DLD1 (cell line): Measurements from ENCODE around the gene CLIC4.
"Not testable (repeated sequence)": the region's sequence is repeated elsewhere in the genome, so short reads cannot be mapped to it uniquely, and the experiment has no call there.

ENCODE experiments used
- in situ Hi-C: cut with HindIII; loops from 2 replicates; pipeline ENCODE4 v1.10.0; 2017; ENCODE audit warnings: low sequenced_read_pairs

The CLIC4 gene

DNA sequence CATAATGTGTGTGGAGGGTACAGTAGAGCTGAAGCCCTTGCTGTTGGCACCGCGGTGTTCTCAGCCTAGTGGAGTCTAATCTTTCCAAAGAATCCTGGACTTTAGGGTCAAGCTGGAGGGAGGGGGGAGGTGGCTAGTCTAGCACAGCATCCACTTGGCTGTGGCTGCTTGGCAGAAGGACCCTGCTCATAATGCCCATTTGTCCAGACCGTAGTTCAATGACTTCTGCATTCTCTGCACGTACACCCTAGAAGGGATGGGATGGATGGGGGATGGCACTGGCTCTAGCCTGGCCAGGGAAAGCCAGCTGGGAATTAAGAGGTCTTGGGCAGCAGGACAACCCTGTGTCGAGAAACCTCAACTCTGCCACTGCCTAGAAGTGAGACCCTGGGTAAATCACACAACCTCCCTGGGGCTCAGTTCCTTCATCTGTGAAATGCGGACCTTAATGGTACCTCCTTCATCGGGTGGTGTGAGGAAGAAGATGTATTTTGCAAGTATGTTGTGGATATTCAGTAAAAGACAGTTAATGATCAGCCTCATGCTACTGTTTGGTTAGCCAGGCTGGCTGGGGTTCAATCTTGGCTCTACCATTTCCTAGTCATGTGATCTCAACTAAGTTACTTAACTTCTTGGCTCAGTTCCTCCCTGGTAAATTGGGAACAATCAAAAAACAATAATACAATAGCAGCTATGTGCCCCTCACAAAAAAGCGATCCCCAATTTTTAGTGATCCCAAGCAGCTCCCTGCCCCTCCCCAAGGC is 27.2 kb upstream of the CLIC4 start:
- in situ Hi-C loops: no loop called here

DNA sequence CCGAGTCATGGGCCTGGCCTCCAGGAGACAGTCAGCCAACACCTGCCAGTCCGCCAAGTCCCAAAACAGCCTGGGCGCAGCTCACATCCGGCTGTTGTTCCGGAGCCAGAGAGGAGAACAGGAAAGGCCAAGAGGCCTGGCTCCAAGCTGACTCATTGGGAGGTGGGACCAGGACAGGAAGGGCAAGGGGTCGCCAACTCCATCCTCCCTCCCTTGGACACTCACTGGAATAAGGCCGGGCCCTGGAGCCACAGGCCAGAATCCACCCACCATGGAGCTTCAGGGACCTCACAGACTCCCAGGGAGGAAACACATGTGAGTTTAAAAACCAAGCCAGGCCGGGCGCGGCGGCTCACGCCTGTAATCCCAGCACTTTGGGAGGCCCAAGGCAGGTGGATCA is 25.1 kb upstream of the CLIC4 start:
- in situ Hi-C loops: no loop called here

DNA sequence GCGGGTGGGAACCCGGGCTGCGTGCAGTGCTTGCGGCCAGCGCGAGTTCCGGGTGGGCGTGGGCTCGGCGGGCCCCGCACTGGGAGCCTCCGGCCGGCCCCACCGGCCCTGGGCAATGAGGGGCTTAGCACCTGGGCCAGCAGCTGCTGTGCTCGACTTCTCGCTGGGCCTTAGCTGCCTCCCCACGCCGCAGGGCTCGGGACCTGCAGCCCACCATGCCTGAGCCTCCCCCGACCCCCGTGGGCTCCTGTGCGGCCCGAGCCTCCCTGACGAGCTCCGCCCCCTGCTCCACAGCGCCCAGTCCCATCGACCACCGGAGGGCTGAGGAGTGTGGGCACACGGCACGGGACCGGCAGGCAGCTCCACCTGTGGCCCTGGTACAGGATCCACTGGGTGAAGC is 23.7 kb upstream of the CLIC4 start:
- in situ Hi-C loops: no loop called here

DNA sequence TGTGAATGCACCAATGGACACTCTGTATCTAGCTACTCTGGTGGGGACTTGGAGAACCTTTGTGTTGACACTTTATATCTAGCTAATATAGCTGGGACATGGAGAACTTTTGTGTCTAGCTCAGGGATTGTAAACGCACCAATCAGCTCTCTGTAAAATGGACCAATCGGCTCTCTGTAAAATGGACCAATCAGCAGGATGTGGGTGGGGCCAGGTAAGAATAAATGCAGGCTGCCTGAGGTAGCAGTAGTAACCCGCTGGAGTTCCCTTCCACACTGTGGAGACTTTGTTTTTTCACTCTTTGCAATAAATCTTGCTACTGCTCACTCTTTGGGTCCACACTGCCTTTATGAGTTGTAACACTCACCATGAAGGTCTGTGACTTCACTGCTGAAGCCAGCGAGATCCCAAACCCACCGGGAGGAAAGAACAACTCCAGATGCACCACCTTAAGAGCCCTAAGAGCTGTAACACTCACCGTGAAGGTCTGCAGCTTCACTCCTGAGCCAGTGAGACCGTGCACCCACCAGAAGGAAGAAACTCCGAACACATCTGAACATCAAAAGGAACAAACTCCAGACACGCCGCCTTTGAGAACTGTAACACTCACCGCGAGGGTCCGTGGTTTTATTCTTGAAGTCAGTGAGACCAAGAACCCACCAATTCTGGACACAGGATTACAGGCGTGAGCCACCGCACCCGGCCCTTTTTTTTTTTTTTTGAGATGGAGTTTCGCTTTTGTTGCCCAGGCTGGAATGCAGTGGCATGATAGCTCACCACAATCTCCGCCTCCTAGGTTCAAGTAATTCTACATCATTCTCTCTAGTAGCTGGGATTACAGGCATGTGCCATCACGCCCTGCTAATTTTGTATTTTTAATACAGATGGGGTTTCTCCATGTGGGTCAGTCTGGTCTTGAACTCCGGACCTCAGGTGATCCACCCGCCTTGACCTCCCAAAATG is 22.9 kb upstream of the CLIC4 start:
- in situ Hi-C loops: not testable (repeated sequence)

DNA sequence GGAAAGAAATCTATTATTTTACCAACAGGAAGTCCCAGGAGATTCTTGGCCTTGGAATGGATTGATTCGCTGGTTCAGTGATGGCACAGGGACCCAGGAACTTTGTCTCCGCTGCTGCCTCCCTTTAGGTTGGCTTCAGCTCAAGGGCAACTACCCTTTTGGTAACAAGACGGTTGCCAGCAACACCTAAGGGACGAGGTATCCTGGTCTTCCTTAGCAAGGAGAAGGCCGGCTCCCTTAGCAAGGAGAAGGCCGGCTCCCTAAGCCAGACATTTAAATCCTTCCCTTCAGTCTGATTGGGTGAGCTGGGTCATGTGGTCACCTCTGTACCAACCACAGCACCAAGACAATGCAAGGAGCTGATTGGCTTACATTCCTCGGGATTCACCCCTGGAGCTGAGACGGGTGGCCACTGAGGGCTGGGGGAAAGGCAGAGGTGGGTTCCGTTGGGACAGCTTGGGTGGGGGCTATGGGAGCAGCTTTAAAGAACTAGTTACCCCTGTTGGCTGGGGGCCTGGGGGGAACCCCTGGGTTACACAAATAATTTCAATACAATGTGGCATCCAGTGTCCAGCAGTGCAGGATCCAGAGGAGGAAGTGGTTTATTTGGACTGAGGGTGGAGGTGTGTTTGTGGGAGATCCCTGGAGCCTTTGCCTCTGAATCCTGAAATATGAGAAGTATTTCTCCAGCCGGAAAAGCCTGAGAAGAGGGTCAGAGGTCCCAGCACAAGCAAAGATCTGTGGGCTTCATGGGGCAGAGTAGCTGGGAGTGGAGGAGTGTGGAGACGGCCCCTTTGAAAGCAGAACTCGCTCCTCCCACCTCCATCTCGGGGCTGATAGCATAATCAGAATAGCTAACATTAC is 20.7 kb upstream of the CLIC4 start:
- in situ Hi-C loops: no loop called here

DNA sequence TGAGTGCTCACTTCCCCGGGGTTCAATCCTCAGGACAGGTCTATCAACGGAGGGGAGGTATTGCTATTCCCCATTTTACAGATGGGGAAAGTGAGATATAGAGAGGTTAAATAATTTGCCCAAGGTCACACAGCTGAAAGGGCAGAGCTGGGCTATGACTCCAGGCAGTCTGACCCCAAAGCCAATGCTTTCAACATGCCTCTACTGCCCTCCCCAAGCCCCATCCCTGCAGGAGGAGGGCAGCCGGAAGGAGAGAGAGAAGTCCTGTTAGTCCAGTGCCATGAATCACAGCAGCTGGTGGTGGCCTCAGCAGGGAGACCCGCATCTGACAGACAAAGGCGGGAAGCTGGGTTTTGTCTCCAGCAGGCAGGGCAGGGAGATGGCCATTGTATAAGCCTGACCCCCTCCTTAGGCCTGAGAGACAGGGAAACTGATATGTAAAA is 20.0 kb upstream of the CLIC4 start:
- in situ Hi-C loops: no loop called here

DNA sequence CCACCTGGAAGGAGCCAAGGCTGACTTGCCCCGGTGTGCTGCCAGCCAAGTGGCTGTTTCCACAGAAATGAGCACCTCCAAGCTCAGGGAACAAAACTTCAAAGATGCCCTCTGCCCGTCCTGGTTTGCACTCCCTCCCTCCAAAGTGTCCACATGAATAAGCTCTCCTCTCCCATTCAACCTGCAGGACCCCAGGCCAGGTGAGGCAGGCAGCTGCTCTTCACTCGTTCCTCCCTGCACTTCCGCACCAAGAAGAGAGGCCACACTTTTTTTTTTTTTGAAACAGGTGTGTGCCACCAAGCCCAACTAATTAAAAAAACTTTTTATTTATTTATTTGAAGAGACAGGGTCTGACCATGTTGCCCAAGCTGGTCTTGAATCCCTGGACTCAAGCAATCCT is 18.5 kb upstream of the CLIC4 start:
- in situ Hi-C loops: no loop called here

DNA sequence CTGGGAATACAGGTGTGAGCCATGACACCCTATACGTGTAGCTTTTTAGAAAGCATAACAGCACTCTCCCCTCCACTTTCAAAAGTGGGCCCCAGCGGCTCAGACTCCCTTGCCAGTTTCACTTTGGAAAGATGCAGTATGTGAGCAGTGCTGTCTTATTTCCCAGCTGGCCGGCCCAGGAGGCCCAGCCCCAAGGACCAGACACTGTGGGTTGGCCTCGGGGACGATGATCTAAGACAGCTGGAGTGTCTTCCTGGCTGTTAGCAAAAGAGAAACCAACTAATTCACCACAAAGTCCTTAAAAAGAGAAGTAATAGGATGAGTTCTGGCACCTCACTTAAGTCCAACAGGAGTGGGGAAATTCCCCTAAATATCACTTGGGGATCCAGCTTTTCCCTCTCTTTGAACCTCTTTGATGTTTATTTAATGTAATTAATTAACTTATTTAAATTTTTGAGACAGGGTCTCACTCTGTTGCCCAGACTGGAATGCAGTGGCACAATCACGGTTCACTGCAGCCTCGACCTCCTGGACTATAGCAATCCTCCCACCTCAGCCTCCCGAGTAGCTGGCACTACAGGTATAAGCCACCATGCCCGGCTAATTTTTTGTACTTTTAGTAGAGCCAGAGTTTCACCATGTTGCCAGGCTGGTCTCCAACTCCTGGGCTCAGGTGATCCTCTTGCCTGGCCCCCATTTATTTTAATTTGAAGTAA is 17.6 kb upstream of the CLIC4 start:
- in situ Hi-C loops: no loop called here

DNA sequence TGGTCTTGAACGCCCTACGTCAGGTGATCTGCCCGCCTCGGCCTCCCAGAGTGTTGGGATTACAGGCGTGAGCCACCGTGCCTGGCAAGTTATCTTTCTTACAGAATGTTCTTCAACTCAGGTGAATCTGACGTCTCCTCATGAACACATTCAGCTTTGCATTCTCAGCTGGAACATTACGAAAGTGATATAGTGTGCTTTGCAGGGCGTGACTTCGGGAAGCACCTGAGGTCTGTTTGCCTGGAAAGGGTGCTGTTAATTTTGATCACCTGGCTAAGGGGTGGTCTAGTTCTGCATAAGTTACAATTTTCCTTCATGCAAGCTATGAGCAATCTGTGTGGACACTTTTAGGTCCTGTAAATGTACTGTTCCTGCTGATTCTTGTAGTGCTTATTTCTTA is 16.3 kb upstream of the CLIC4 start:
- in situ Hi-C loops: no loop called here

DNA sequence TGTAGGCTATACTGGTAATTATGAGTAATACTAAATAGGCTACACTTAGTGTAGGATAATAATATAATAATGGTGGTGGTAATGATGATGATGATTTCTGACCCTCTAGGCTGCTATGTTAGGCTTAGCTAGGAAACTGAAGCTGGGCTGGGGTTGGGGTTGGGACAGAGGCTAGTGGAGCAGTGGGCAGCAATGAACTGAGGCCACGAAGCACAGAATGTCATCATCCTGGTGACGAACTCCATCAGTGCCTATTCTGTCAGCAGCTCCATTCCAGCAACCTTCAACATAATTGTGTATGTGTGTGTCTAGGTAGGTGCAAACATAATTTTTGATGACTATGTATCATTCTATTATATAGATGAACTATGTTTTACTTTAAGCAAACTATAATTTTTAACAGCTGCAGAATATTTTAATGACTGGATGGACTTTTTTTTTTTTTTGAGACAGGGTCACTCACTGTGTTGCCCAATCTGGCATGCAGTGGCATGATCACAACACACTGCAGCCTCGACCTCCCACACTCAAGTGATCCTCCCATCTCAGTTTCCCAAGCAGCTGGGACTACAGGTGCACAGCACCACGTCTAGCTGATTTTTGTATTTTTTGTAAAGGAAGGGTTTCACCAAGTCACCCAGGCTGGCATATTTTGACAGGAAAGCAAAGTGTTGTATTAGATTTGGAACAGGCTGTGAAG is 12.9 kb upstream of the CLIC4 start:
- in situ Hi-C loops: no loop called here

DNA sequence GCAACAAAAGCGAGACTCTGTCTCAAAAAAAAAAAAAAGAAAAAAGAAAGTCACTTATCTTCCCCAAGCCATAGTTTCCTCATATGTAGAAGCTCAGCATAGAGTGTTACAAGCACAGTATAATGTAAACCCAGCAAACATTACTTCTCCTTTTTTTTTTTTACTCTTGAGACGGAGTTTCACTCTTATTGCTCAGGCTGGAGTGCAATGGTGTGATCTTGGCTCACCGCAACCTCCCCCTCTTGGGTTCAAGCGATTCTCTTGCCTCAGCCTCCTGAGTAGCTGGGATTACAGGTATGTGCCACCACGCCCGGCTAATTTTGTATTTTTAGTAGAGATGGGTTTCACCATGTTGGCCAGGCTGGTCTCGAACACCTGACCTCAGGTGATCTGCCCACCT is 11.9 kb upstream of the CLIC4 start:
- in situ Hi-C loops: not testable (repeated sequence)

DNA sequence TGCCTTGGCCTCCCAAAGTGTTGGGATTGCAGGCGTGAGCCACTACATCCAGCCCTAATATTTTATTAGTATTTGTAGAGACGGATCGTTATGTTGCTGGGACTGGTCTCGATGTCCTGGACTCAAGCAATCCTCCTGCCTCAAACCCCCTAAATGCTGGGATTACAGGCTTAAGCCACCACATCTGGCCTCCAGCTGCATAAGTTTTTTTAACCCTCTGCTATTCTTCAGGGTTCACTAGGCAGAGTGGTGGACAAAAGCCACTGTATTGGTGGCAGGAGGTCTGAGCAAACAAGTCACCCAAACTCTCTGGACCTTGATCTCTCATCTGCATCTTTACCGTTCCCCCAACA is 10.1 kb upstream of the CLIC4 start:
- in situ Hi-C loops: no loop called here

DNA sequence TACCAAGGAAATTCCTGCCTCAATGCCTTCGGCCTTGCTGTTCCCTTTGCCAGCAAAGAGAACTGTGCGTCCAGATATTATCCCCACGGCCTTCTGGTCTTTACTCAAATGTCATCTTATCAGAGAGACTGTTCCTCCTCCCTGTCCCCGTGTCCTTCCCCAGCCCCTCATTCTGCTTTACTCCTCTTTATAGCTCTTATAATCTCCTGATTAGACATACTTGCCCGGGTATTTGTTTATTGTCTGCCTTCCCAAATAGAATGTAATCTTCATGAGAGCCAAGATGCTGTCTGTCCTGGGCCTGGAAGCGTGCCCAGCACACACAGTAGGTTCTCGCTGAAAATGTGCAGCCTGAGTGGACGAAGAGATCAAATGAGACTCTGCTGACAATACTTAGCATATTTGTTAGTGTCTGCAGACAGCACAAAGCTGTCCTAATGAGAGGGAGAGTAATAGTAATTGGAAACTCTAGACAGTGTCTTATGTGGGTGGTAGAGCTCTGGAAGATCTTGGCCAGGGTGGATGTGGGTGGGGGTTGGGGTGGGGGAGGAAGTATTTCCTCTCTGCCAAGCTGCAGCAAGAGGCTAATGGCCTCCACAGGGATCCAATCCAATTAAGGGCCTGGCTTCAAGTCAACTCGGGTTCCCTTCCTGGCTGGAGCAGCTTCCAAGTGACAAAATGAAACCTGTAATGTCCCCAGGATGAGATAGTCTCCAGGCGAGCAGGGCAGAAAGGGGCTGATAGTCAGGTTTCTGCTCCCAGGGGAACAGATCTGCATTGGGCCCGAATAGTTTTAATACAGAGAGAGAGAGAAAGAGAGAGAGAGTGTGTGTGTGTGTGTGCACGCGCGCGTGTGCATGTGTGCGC is 9.5 kb upstream of the CLIC4 start:
- in situ Hi-C loops: no loop called here

DNA sequence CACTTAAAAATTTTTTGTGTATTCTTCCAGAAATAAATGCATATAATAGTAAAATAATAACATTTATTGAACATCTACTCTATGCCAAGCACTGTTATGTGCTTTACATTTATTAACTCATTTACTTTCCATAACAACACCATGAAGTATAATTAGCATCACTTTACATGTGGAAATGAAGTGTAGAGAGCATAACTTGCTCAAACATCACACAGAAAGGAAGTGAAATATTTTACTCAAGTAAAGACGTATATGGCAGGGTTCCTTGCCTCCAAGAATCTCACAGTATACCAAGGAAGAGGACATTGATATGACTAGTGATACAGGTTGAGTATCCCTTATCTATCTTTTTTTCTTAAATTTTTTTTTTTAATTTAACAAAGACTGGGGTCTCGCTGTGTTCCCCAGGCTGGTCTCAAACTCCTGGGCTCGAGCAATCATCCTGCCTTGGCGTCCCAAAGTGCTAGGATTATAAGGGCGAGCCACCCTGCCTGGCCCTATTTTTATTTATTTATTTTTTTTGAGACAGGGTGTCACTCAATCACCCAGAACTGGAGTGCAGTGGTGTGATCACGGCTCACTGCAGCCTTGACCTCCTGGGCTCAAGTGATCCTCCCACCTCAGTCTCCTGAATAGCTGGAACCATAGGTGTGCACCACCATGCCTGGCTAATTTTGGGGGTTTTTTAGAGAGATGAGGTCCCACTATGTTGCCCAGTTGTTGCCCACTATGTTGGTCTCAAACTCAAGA is 7.7 kb upstream of the CLIC4 start:
- in situ Hi-C loops: no loop called here

DNA sequence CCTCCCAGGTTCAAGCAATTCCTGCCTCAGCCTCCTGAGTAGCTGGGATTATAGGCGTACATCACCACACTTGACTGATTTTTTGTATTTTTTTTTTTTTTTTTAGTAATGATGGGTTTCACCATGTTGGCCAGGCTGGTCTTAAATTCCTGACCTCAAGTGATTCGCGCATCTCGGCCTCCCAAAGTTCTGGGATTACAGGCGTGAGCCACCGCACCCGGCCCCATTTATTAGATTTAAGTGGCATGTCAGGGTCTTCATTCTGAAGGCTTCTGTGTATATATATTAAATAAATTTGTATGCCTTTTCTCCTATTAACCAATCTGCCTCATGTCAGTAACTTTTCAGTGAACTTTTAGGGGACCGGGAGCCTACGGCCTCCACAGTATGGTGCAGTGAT is 6.0 kb upstream of the CLIC4 start:
- in situ Hi-C loops: no loop called here

DNA sequence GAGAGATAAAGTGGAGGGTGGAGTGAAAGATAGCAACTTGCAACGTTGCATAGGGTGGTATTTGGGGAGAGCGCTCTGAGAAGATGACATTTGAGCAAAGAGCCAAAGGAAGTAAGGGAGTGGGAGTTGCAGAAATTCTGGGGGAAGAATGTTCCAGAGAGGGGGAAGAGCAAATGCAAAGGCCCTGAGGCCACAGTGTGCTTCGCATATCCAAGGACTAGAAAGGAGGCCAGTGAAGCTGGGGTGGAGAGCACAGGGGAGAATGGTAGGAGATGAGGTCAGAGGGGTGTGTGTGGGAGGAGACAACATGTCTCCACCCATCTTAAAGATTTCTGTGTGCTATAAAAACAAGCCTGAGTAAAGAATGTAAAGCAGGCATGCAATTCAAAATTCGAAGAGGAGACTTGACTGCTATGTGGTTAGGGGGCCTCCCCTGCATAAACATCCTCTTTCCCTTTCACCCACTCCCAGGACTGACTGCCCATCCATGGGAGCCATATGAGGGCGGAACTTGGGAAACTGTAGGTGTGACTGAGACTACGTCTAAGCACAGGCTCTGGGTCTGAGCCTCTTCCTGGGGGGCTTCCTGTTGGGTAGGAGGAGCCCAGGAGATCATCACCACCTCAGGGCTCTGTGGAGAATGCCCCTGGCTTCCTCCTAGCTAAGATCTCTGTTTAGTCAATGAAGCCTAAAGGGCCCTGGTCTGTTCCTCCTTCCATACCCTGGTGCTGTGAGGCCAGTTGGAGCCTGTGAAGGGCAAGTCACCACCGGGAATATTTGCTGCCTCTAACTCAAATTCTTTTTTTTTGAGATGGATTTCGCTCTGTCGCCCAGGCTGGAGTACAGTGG is 2.9 kb upstream of the CLIC4 start:
- in situ Hi-C loops: no loop called here

DNA sequence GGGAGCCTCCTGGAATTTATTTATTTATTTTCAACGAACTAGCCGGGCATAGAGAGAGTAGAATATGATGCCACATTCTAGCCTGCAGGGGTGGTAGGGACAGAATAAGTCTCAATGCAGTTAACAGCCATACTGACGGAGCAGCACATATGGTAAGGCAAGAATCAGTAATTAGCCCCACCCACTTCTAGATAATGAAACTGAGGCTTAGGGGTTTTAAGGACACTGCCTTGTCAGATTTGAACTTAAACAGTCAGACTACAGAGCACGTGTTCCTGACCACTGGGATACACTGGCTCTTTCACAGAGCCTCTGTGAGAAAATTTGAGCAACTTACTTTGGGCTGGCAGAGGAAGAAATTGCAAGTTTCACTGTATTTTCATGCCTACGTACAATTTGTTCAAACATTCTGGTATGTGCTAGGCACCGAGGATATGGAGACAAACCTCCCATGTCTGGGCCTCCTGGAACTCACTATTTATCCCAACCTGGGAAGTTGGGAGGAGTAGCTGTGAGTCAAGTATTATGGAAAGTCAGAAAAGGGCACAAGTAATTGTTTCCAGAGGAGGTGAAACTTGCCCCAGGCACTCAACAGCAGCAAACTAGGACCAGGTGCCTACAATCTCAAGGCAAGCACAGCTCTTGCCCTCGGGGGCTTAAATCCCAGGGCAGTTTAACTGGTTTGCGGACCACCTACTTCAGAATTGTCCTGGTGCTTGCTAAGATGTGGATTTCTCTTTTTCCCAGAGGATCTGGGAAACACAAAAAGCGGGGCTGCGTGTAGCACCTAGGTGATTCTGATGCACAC is 1.6 kb upstream of the CLIC4 start:
- in situ Hi-C loops: no loop called here
